Dedifferentiated amniotic fluid mesenchymal stem cell (primary cell): Measurements from ENCODE around the gene TLE3.

Source experiments
- DNase-seq: peaks from one replicate; pipeline ENCODE4 v3.0.0-alpha.2; 2016; ENCODE audit errors: extremely low spot score

The TLE3 gene

DNA sequence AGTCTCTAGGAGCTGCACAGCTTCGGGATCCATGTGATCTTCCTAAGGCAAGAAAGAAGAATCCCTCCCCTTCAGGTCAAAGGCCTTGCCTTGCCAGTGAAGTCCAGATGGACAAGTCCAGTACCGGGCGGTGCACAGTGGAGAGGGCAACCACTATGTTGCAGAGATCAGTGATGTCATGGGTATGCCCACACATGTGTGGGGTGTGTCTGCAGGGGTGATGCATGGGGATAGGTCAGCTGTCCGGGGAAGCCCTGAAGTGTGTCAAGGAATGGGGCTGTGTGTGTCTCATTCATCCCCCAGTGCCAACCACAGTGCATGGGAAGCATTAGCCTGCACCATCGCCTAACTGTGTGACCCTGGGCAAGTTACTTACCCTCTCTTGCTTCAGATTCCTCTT is 66.5 kb downstream of the TLE3 start:
- DNase-seq = no peak

DNA sequence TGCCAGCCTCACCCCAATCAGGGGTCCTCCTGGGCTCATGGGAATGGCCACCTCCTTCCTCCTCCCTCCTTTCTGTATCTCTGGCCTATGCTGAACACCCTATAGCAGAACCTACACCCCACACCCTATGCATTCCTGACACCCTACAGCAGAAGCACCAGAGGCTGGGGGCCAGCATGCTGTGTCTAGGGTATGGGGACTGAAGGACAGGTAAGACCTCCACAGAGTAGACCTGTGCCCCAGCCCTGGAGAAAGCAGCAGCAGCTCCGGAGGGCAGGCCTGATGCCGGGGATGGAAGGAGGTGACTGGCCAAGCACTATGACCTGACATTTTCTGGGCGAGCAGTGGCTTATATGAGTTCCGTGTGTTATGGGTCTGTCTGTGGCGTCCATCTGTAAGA is 66.9 kb downstream of the TLE3 start:
- no peak for DNase-seq

DNA sequence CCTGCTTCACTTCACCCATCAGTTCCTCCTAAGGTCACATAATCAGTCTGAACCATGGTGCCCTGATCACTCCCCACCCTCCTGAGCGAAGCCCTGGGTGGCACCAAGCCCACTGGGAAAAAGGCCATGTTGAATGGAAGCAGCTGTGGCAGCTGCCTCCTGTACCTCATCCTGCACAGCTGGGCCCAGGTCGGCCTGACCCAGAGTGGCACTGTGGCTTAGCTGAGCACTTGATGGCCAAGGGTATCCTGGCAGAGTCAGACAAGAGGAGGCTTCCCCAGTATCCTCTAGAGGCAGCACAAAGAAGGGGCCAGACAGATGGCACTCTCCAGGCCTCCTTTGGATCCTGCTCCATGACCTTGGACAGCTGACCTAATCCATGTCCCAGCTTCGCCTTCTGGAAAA is 68.4 kb downstream of the TLE3 start:
- no peak for DNase-seq

DNA sequence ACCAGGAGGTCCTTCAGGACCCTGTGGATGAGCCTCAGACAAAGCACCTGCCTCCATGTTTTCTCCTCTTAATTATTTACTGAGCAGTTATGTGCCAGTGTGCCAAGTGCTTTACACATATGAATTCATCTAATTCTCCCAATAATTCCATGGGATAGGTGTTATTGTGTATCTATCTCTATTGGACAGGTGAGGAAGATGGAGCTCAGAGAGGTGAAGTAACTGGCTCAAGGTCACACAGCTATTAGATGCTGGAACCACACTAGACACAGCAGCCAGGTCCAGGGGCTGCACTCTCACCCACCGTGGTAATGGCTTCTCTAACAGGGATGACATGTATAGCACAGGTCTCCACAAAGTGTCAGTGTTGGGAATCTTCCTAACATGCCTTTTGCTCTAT is 70.2 kb downstream of the TLE3 start:
- DNase-seq = no peak

DNA sequence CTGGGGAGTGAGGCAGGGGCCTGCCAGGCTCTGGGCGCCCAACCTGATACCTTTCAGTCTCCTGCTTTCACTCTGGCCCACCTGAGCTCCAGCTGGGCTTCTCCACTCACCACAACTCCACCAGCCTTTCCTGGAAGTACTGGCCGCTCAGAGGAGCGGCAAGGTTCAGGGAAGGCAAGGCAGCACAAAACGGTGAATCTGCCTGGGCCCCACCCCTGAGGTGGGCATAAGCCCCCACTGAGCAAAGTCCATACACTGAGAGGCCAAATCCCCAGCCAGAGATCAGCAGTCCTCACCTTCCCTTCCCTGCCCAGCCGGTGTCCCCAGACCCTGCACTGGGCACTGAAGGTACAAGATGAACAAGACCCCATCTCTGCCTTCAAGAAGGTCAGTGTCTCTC is 70.7 kb downstream of the TLE3 start:
- no peak for DNase-seq

DNA sequence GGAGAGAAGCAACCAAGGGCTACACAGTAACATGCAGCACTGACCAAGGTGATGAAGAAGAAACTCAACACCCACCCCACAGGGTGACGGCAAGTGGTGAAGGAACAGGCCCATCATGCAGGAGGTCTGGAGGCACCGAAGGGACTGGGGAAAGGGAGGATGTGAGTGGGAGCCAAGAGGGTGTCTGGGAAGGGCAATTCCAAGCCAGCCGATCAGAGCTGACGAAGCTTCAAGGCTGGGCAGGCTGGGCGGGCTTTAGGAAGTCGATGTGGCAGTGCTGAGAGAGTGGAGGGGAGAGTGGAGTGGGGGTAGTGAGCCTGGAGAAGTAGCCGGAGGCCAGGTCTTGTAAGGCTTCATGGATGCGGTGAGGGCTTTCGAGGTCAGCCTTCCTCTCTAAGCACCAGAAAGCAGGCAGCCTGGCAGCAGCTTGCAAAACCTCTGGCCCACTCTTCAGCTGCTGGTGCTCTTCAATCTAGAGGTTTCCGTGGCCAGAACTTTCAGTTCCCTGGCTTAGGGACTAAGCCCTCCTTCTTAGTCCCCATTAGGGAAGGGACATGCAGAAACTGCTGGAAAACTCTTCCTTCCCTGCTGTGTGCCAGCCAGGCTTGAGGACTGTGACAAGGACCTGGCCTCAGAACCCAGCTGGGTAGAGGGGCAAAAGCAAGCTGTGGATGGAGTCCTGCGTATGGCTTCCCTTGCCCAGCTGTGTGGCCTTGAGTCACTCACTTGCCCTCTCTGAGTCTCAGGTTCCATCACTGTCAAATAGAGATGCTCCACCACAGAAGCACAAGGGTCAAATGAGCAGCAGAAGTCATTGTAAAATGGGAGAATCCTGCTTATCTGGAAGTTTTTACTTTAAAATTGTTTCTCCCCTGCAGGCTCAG is 72.1 kb downstream of the TLE3 start:
- DNase-seq = no peak

DNA sequence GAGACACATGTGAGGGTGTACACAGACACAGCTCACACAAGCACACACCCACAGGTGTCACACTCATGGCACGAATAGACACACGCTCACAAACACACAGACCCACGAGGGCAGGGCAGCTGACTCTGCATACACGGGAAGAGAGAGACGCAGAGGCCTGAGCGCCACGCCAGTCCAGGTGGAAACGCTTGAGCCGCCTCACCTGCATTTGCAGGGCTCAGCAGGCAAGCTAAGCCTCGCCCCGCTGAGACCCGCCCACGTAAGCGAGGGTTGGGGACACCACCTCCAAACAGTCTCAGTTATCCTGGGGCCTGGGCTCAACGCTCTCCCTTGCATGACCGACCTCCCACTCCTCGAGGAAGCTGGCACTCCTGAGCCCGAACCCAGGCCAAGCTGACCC is 73.2 kb downstream of the TLE3 start:
- DNase-seq = no peak

DNA sequence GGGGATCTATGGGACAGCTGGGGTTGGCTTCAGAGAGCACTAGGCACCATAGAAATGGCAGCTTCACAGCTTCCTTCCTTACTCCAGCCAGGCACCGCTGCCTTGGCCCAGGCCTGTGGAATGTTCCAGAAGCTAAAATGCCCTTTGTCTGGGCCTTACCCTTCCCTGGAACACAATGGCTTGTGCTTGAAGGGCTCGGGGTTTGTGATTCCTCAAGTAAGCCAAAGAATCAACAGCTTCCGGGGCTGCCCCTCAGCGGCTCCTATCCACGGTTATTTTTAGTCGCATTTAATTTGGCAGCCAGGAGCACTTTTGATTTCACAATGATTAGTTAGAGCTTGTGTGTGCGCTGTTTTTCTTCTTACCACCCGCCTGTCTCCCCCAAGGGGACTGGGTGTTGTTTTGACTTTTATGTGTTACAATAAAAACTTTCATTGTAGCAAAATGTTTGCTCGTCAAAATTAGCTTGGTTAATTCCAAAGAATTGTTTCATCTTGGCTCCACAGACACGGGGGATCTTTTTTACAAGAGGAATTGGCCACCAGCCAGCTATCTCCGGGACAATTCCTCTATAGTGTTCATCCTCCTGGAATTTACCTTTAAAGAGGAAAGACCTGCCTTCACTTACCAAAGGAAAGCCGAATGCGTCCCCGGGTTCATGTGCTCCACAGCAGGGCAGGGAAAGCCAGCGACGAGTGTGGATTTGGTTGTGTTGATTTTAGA is 73.8 kb downstream of the TLE3 start:
- no peak for DNase-seq

DNA sequence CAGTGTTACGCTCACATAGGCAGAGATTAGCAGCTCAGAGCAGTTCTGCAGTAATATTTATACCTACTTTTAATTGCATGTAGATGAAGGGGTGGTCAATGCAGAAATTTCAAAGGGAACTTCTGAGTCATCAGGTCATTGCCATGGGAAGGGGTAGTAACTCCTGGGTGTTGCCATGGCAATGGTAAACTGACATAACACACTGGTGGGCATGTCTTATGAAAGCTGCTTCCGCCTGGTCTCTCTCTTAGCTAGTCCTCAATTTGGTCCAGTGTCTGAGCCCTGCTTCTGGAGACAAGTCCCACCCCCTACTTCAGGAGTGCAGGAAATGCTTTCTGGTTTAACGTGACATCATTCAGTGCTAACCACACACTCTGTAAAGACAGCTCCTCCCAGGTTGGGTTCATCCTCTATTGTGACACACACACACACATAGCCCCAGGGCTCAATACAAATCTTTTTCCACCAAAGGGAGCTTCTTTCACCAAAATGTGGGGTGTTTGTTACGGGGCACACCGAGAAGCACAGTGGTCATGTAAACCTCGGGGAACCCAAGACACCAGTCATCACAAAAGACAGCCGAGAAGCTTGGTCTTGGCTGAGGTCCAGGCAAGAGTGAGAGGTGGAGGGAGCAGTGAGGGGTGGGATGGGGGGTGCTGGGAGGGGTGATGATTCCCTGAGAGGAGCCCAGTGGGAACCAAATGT is 74.5 kb downstream of the TLE3 start:
- peak; percentile 28 for DNase-seq

DNA sequence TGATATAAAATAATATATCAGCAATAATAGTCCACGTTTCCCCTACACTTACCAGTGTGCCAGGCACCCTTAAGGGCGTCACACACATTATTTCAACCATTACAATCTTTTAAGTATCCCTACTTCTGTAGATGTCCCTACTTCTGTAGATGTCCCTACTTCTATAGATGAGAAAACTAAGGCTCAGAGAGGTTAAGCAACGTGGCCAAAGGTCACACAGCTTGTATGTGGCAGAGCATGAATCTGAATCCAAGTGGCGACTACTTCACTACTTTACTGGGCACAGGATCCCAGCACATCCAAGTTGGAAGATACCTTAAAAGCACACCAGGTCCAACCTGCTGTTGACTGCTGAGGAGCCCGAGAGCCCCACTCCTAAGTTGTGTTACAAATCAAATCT is 77.5 kb downstream of the TLE3 start:
- no peak for DNase-seq

DNA sequence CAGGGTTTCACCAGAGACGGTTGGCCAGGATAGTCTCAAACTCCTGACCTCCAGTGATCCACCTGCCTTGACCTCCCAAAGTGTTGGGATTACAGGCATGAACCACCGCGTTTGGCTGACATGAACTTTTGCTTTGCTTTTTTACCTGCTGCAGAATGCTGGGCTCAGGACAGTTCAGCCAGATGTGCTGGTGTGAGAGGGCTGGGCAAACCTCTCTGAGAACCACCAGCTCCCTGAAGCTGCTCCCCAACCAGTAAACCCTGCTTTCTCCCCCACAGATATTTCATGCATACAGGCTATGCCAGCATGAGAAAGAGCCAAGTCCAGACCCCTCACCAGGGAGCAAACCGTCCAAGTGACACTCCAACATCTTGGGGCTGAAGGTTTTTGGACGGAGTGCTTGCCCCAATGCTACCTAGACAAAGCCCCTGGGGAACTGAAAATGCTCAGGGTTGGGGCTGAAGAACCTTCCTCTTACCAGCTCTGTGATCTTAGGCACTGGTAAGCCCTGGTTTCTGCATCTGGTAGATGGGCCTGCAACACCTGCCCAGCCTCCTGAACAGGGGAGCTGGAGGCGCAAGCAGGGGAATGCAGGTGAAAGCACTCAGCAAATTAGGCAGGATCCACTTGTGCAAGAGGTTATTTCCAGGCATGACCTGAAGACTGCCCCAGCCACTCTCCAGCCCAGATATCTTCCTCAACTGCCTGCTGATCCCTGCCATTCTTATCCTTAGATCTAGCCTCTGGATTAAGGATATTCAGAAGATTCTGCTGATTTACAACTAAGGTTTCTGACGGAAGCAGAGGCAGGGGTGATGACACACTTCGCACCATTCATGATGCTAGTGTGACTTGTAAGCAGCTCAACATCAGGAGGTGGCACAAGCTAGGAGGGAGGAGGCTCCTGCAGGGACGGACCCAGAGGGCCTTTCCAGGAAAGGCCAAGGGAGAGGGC is 78.8 kb downstream of the TLE3 start:
- no peak for DNase-seq

DNA sequence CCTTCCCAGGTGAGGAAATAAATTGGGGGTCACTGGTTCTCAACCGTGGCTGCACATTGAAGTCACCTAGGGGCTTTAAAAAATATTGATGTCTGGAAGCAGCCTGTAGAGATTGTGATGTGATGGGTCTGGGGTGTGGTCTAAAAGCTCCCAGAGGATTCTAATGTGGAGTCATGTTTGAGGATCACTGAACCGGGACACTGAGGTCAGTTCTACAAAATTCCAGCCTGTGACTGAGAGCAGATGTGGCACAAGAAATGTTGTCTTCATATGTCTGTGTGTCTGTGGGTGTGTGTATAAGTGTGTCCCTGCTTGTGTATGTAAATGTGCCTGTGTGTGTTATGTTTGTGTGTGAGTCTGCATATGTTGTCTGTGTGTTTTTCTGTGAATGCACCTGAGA is 79.9 kb downstream of the TLE3 start:
- no peak for DNase-seq

DNA sequence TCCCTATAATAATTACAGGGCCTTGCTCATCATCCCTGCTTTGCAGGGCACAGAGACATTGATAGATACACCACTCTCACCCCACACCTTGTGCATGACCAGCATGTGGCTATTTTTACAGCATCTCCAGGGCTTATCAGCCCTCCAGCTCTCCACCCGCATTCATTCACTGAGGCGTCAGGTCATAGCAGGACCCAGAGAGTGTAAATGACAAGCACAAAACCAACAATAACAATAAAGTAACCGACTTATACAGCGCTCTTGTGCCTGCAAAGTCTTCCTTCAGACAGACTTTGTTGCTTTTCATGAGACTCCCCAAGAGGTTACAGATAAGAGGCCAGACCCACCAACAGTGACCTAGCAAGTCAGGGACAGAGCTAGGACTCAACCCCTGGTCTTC is 80.7 kb downstream of the TLE3 start:
- DNase-seq = no peak

DNA sequence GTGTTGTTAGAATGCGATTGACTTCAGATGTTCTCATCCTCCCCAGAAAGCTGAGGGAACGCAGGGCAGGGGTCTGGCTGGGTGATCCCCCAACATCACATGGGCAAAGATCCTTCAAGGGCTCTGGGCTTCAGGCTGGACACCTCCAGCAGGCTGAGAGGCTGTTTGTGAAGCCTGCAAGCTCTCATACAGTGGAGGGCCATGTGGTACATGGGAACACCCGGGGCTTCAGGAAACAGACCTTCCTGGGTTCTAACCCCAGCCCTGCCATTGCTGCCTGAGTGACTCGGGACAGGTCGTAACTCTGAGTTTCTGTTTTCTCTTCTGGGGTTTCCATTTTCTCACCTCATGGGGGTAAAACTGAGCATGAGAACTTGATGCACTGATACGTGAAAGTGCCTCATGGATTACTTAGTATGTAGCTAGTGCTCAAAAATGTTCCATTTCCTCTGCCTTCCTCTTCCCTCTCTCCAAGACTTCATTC is 81.2 kb downstream of the TLE3 start:
- DNase-seq = no peak

DNA sequence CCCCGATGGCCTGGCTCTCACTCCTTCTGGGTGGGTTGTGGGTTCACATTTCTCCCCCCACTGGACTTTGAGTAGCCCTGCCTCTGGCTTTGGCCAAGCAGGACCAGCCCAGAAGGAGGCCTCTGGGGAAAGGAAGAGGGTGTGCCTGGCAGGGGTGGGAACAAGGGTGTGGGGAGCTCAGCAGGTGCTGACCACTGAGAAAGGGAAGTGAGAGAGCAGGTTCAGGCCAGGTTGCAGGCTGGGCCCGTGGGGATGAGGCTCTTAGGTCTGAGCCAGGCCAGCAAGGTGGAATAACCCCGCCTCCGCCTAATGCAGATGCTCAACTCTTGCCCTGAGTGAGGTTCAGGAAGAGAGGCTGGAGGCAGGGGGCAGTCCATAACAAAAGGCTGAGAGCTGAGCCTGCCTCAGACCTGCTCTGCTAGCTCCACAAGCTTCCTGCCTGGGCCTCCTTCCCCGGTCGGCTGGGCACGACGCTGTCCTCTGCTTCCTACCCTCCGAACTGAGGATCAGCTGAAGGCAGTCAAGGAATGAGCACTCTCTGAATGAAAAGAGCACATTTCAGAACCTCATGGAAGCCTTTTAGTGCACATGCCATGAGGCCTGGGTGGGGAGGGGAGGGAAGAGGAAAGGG is 82.7 kb downstream of the TLE3 start:
- no peak for DNase-seq

DNA sequence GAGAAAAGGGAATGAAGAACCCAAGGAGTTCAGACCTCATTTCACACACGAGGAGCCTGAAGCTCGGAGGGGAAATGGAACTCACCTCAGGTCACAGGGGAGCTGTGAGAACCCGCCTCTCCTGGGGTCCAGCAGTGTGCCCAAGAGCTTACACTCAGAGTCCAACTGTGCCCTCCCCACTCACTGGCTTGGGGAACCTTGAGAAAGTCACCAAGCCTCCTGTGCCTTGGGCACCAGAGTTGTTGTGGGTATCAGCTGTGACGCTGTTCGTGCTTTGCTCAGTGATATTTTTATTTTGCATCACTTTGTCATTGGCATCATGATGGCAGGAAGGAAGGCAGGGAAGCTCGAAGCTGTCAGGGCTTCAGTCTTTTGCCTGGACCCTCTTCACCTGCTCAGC is 83.4 kb downstream of the TLE3 start:
- DNase-seq = no peak

DNA sequence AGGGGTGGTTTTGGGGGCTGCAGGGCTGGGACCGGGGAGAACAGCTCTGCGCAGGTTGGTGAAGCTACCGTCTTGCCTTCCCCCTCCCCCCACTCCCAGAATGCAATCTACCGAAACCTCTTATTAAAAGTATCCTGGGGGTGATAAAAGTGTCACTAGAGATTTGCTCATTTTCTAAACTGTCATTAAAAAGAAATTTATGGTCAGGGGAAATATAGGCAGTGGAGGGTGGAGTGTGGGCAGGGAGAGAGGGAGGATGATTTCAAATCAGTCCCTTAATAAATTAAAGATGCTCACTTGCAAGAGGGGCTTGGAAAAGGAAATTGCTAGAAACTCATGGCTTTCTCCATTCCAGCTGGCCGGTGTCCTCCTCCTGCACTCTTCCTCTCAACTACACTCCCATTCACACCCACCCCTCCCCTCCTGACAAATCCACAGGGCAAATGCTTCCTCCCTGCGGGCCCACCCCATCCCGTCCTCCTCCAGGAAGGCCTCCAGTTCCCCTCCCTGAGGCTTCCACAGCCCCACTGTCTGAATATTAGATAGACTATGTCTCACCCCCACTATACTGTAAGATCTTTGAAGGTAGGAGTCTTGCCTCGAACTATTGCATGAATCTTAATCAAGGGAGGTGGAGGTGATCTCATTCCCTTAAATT is 83.9 kb downstream of the TLE3 start:
- no peak for DNase-seq

DNA sequence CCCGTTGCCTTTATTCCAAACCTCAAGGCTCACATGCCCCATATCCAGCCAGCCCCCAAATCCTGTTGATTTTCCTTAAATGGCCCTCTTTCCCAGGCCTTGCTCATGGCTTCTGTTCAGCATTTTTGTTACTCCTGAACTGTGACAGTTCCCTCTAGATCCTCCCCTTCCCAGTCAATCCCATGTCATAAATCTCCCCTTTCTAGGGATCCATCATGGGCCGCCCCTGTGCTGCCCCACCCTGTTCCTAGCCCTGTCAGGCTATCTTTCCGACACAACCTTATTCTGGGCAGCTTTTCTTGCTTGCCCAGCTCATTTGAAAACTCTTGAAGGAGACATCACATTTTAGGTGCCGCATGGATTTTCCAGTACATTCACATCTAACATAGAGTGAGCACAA is 84.8 kb downstream of the TLE3 start:
- no peak for DNase-seq

DNA sequence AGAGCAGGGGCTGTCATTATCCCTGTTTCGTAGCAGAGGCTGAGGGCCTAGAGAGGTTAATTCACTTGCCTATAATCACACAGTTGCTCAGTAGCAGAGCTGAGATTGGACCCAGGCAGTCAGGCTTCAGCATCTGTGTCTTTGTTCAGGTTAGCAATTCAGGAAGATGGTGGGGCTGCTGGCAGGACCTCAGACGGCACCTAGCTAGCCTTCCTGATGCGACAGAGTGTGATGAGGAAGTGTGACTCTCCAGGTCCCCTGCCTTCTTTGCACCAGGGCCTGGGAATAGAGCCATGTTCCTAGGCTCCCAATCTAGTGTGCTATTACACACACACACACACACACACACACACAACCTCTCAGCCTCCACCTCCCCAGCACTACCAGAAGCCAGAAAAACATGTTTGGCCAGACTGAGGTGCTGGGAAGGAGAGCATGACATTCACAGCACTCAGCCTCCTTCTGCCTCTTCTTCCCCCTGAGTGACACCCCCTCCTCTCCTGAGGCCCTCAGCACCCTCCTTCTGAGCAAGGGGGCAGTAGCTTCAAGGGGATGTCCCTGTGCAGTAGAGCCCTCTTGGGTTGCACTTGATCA is 88.9 kb downstream of the TLE3 start:
- no peak for DNase-seq
